ENCODE measurements around the gene ACBD6. TPM values are rescaled to one million over a fixed set of nuclear protein-coding genes. Genes with fewer than 3 reads are reported as not detected.
"Not testable (repeated sequence)": the region's sequence is repeated elsewhere in the genome, so short reads cannot be mapped to it uniquely, and the experiment has no call there.

The ACBD6 gene
- total RNA-seq, 1 experiment from 2014 or later: 98.8 TPM

- no peak for DNase-seq (ENCODE audit: low spot score)
- in situ Hi-C loops (cut with HindIII; ENCODE audit: low sequenced_read_pairs): no loop called here
These were observed 1.7 kb downstream of the ACBD6 start for GRCh38 chr1:180500689-180501088.

DNA sequence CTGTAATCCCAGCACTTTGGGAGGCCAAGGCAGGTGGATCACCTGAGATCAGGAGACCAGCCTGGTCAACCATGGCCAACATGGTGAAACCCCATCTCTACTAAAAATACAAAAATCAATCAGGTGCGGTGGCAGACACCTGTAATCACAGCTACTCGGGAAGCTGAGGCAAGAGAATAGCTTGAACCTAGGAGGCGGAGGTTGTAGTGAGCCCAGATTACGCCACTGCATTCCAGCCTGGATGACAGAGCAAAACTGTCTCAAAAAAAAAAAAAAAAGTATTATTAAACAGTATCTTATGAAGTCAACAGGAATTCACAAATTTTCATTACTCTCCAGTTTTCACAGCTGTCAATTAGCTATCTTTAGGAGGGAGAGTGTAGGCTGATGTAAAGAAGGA, 3.8 kb downstream of the ACBD6 start:
- in situ Hi-C loops (cut with HindIII; ENCODE audit: low sequenced_read_pairs): no loop called here
- DNase-seq (ENCODE audit: low spot score): no peak

GRCh38 chr1:180497826-180498225, 4.6 kb downstream of the ACBD6 start:
- in situ Hi-C loops (cut with HindIII; ENCODE audit: low sequenced_read_pairs): no loop called here
- no peak for DNase-seq (ENCODE audit: low spot score)

DNA sequence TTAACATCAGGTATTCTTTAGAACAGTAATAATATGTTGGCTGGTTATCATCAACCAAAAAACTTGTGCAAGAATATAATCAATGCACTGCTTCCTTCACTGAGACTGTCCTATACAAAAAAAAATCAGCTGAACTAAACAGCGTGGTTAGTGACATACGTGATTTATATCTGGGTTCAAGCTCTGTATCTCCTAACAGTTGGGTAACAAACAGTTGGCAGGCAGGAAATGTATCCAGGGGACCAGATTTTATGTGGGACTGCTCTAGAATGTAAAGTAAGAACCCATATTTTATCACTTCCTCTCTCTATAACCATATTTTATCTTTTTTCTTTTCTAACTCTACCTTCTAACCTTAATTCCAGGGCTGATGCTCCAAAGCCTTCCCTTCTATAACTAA, 8.0 kb downstream of the ACBD6 start:
- no peak for DNase-seq (ENCODE audit: low spot score)
- in situ Hi-C loops (cut with HindIII; ENCODE audit: low sequenced_read_pairs): no loop called here

DNA sequence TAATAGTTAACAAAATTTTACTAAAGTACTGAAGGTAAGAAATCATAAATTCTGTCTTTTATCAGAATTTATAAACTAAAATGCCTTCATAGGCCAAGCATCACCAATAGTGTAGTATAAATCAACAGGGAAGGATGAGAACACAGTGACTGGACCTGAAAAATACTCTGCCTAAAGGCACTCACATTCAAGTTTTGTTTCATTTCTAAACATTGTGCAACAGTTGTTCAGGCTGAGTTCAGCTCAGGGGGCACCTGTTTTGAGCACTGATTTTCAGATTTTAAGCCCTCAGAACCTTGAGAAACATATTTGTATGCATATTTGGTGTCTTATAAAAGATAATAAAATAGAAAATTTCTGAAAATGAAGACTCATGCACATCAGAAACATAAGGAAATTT, 12.4 kb downstream of the ACBD6 start:
- DNase-seq (ENCODE audit: low spot score): no peak
- in situ Hi-C loops (cut with HindIII; ENCODE audit: low sequenced_read_pairs): no loop called here

DNA sequence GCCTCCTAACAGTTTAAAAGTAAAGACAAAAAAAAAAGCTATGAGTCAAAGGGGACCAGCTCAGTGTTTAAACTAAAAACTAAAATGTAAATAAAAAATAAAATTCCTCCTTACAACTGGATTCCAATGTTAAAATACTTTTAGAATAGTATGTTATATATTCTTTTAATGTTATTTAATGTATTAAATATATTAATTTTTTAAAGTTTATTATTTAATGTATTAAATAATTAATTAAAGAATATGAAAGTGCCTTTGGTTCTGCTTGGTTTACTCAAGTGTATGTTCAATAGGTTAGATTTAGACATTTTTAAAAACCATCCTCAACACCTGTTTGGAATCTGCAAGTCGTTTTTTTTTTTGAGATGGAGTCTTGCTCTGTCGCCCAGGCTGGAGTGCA, 13.1 kb downstream of the ACBD6 start:
- in situ Hi-C loops (cut with HindIII; ENCODE audit: low sequenced_read_pairs): no loop called here
- DNase-seq (ENCODE audit: low spot score): no peak

DNA sequence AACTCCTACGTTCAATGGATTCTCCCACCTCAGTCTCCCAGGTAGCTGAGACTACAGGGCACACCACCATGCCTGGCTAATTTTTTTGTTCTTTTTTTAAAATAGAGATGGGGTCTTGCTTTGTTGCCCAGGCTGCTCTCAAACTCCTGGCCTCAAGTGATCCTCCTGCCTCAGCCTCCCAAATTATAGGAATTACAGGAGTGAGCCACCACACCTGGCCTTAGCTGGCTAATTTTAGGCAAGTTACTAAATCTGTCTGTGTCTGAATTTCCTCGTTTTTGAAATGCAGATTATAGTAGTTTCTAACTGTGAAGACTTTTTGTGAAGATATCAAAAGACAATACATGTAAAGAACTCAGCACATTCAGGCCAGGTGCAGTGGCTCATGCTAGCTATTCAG, 13.7 kb downstream of the ACBD6 start:
- no peak for DNase-seq (ENCODE audit: low spot score)
- in situ Hi-C loops (cut with HindIII; ENCODE audit: low sequenced_read_pairs): no loop called here

DNA sequence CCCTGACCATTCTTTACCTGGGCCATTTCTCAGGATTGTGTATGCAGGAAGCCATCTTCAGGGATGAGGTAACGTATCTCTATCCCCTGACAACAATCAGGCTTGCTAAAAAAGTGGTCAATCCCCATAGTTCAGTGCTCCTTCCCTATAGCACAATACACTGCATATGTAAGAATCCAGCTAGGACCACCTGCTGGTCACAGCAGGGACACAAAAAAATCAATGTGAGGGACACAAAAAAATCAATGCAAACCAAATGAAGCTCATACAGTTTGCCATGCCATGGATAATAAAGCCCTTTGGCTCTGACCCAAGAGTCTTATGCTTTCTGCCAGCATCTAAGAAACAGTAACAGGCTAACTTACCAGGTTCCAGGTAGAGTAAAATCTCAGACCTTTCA, 16.3 kb downstream of the ACBD6 start:
- DNase-seq (ENCODE audit: low spot score): no peak
- in situ Hi-C loops (cut with HindIII; ENCODE audit: low sequenced_read_pairs): no loop called here

- no peak for DNase-seq (ENCODE audit: low spot score)
- in situ Hi-C loops (cut with HindIII; ENCODE audit: low sequenced_read_pairs): no loop called here
These were observed 17.9 kb downstream of the ACBD6 start for GRCh38 chr1:180484490-180484889.

DNA sequence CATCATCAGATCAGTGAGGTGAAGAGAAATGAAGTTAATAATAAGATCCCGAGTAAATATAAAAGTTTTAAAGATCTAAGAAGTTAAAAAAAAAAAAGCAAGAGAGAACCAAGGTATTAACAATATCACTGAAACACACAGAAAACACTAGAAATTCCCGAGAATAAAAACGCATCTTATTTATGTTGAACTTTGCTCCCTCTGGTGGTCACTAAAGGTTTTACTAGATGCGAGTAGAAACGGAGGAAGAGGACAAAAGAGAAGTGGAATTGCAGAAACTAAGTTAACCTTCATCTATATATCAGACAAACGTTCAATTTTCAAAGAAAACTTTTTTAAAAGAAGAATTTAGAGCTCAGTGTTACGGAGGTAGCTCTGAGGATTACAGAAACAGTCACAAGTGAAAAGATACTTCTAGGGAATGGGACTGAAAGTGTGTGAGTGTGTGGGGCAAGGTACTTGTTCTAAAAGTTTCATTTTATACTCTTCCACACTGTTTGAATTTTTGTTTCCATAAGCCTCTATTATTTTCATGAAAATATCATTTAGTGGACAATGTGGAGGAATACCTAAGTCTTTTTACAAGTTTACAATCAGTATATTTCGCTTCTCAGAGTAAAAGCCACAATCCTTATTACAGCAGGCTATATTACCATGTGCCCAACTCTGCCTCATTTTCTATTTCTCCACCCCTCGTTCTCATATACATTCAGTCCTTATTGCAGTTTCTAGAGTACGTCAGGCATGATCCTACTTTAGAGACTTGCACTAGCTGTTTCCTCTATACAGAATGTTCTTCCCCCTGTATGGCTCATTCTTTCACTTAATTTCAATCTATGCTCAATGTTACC, 19.7 kb downstream of the ACBD6 start:
- DNase-seq (ENCODE audit: low spot score): peak; percentile 81
- in situ Hi-C loops (cut with HindIII; ENCODE audit: low sequenced_read_pairs): no loop called here

DNA sequence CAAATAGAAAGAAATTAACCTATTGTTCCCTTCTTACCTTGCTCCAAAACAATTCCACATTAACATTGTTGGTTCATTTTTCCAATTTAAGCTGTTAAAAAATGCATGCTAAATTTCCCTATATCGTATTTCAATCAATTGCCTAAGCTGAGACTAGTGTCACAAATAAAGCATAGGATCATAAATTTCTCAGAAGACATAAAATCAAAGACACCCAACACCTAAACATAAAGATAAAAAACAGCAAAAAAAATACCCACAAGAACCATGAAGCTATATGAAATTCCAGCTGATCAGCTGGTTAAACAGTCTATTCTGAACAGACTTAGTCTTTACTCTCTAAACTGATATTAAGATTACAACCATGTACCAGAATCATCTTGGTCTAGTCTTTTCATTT, 32.3 kb downstream of the ACBD6 start:
- DNase-seq (ENCODE audit: low spot score): no peak
- in situ Hi-C loops (cut with HindIII; ENCODE audit: low sequenced_read_pairs): no loop called here

DNA sequence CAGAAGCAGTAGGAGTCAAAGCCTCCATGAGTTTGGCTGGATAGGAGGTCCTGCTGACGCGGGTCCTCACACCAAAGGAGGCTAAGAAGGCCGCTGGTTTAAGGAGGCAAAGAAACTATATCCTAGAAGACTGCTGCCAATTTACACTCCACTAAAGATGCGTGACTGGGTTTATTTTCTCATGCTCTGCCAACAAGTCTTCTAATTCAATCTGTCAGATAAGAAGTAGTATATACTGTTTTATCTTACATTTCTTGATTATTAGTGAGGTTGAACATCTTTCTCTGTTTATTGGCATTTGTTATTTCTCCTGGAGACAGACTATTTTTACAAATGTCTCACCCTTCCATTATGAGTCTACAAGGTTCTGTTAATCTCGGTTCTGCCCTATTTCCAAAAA, 34.1 kb downstream of the ACBD6 start:
- no peak for DNase-seq (ENCODE audit: low spot score)
- in situ Hi-C loops (cut with HindIII; ENCODE audit: low sequenced_read_pairs): no loop called here

DNA sequence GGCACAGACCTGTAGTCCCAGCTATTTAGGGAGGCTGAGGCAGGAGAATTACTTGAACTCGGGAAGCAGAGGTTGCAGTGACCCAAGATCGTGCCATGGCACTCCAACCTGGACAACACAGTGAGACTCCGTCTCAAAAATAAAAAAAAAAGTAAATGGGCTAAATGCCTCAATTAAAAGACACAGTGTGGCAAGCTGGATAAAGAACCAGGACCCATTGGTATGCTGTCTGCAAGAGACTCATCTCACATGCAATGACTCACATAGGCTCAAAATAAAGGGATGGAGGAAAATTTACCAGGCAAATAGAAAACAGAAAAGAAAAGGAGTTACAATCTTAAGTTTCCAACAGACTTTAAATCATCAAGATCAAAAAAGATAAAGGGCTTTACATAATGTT, 40.3 kb downstream of the ACBD6 start:
- in situ Hi-C loops (cut with HindIII; ENCODE audit: low sequenced_read_pairs): no loop called here
- no peak for DNase-seq (ENCODE audit: low spot score)

DNA sequence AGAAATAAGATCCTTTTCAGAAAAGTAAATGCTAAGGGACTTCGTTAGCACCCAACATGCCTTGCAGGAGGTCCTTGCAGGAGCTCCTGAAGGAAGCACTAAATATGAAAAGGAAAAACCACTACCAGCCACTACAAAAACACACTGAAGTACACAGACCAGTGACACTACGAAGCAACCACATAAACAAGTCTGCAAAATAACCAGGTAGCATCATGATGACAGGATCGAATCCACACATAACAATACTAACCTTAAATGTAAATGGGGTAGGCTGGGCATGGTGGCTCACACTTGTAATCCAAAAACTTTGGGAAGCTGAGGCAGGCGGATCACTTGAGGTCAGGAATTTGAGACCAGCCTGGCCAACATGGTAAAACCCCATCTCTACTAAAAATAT, 40.7 kb downstream of the ACBD6 start:
- in situ Hi-C loops (cut with HindIII; ENCODE audit: low sequenced_read_pairs); DNase-seq (ENCODE audit: low spot score): not testable (repeated sequence)

DNA sequence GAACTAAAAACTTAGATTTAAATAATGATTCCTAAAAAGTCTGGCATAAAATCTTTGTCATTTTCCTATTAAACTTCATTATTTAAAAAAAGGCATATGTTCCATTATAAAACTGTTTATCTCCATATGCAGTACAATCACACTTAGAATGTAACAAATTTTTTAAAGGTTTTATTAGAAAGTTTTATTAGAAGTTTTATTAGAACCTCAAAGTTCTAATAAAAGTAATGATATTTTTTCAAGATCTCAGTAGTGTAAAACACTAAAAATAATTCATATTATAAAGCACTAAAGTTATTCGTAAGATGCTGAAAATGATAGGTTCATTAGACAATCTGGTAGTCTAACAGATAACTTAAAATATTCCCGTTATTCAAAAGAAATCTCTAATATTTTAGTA, 43.6 kb downstream of the ACBD6 start:
- DNase-seq (ENCODE audit: low spot score): no peak

DNA sequence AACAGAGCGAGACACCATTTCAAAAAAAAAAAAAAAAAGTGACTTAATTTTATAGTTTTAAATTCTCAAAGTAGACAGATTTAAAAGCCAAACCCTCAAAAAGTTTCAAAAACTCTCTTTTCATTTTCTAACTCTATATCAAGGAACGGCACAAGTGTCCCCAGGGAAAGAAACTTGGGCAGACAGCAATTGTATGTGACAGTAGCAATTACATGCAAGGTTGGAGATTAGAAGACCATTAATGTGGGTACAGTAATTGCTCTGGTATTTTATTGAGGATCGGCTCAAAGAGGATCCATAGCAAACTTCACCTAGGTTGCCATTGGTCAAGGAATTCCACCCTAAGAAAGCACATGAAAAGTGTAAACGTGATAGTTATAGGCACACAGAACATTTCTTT, 46.2 kb downstream of the ACBD6 start:
- in situ Hi-C loops (cut with HindIII; ENCODE audit: low sequenced_read_pairs): no loop called here

More for the DNA sequence above, 43.6 kb downstream of the ACBD6 start:
- in situ Hi-C loops (cut with HindIII; ENCODE audit: low sequenced_read_pairs): no loop called here

GRCh38 chr1:180451504-180451903, 50.9 kb downstream of the ACBD6 start:
- in situ Hi-C loops (cut with HindIII; ENCODE audit: low sequenced_read_pairs): no loop called here
- DNase-seq (ENCODE audit: low spot score): no peak

More for the DNA sequence above, 46.2 kb downstream of the ACBD6 start:
- DNase-seq (ENCODE audit: low spot score): no peak

DNA sequence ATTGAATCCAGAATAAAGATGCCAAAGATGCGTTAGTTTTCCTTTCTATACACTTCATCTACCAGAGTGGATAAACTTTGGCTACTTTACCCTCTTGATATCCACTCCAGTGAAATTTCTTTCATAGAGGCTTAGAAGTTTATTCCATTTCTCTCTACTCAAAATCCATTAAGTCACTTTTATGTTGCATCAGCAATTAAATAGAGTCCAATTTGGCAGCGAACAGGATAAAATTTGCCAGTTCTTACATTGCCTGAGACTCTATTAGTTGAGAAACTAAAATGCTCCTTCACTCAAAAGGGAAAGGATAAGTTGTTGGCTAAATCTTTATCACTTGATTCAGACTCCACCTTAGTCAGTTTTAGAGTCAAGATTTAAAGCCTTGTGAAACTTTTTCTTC, 57.9 kb downstream of the ACBD6 start:
- DNase-seq (ENCODE audit: low spot score): no peak
- in situ Hi-C loops (cut with HindIII; ENCODE audit: low sequenced_read_pairs): no loop called here

- DNase-seq (ENCODE audit: low spot score): no peak
- in situ Hi-C loops (cut with HindIII; ENCODE audit: low sequenced_read_pairs): no loop called here
These were observed 62.0 kb downstream of the ACBD6 start for GRCh38 chr1:180440335-180440734.

DNA sequence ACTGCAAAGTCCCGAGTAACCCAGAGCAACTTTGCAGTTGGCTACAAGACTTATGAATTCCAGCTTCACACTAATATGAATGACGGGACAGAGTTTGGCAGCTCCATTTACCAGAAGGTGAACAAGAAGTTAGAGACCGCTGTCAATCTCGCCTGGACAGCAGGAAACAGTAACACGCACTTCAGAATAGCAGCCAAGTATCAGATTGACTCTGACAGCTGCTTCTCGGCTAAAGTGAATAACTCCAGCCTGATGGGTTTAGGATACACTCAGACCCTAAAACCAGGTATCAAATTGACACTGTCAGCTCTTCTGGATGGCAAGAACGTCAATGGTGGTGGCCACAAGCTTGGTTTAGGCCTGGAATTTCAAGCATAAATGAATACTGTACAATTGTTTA, 66.8 kb downstream of the ACBD6 start:
- in situ Hi-C loops (cut with HindIII; ENCODE audit: low sequenced_read_pairs): no loop called here
- no peak for DNase-seq (ENCODE audit: low spot score)

- DNase-seq (ENCODE audit: low spot score): no peak
- in situ Hi-C loops (cut with HindIII; ENCODE audit: low sequenced_read_pairs): no loop called here
These were observed 68.5 kb downstream of the ACBD6 start for GRCh38 chr1:180433873-180434272.

All from G401 (cell line).